Activated CD8-positive, alpha-beta memory T cell treated with anti-CD3 and anti-CD28 coated beads, Interleukin-2, amount 50 U/mL, for 1 hour (primary cell): ENCODE results near the gene AUNIP.
"Not testable (repeated sequence)": the region's sequence is repeated elsewhere in the genome, so short reads cannot be mapped to it uniquely, and the experiment has no call there.

ENCODE experiments used
- DNase-seq: peaks from one replicate; pipeline ENCODE4 v3.0.0-alpha.2; 2020; ENCODE audit errors: extremely low read depth

The AUNIP gene

GRCh38 chr1:25866288-25866687 lies 7.0 kb upstream of the AUNIP start:
- no peak for DNase-seq

DNA sequence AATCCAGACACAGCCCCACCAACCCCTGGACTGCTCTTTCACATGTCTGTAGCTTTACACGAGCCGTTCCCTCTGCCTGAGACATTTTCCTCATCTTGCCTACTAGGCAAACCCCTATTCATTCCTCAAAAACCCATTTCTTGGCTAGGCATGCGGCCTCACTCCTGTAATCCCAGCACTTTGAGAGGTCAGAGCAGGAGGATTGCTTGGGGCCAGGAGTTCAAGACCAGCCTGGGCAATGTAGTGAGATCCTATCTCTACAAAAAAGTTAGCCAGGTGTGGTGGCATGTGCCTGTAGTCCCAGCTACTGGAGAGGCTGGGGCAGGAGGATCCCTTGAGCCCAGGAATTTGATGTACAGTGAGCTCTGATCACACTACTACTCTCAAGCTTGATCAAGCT lies 5.2 kb upstream of the AUNIP start:
- DNase-seq = no peak

DNA sequence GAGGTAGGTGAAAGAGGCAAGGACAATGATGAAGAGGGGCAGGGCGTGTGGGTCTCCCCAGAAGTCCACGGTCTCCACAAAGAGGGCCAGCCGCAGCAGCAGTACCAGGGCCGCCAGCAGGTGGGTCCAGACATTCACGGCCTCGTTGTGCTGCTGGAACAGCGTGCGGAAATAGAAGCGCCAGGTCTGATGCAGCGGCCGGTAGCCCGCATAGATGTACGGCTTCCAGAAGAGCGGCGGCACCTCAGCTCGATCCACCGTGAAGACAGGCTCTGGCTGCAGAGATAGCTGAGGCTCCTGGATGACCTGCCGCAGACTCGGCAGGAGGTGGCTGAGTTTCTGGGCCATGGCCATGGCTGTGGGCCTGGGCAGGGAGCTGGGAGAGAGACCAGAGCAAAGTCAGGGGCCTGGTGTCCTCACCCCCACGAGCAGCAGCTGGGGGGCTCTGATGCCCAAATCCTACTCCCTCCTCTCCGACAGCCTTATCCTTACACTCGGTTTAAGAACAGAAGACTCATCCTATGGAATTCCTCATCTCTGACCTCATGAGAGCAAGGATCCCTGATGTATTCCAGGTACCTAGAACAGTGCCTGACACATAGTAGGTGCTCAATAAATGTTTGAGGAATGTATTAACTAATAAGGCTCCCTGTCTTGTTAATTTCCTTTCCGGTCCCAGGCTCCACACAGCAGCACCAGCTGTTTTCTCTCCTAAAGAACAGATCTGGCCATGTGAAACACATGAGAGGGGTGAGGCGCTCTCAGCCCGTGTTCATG lies 4.4 kb upstream of the AUNIP start:
- DNase-seq = no peak

DNA sequence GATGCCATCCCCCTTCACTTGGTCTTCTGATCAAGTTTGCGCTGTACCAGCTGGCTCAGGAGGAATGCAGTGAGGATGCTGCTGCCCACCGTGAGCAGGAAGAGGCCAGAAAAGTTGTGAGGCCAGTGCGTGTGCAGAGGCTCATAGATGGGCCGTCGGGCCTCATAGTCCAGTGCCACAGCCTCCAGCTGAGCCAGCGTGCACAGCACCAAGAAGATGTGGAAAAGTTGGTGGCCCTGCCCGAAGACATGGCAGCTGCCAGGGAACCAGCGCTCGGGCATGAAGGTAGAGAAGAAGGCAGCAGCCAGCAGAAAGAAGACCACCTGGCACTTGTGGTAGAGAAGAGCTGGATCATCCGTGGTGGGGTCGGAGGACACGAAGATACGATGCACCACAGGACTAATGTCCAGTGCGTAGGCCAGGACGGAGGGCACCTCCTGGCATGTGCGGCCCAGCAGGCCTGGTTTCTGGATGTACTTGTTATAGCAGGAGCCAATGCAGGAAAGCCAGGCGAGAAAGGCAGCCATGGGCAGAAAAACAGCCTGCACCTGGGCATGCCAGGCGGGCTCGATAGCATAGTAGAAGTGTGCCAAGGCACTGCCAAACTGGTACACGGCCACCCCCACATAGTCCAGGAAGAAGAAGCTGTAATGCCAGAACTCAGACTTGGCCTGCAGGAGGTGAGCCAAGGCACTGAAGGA lies 3.7 kb upstream of the AUNIP start:
- no peak for DNase-seq

DNA sequence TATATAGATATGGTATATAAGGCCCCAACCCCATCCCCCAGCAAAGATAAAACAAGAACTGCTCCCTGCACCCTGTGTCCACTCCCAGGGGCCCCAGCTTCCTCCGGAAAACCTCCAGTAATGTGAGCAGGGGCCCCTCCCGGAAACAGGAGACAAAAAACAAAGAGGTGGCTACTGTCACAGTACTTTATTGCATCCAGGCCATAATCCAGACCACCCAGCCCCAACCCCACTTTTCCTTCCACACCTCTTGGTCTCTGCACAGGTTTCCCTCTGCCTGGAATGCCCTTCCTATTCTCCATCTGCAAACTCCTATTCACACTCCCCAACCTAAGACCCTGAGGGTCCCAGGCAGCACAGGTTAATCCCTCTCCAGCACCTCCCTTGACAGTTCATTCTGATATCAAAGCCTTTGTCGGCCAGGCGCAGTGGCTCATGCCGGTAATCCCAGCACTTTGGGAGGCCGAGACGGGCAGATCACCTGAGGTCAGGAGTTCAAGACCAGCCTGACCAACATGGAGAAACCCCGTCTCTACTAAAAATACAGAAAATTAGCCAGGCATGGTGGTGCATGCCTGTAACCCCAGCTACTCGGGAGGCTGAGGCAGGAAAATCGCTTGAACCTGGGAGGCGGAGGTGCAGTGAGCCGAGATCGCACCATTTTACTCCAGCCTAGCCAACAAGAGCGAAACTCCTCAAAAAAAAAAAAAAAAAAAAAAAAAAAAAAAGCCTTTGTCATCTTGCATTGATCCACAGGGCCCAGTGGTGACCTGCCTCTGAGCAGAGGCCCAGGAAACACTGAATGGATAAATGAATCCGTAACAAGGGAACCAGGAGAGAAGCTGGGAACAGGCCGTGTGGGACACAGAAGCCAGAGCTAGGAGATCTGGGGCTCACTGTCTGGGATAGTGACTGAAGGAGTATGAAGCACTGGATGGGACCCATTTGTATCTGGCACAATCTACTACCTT lies 2.3 kb upstream of the AUNIP start:
- no peak for DNase-seq

DNA sequence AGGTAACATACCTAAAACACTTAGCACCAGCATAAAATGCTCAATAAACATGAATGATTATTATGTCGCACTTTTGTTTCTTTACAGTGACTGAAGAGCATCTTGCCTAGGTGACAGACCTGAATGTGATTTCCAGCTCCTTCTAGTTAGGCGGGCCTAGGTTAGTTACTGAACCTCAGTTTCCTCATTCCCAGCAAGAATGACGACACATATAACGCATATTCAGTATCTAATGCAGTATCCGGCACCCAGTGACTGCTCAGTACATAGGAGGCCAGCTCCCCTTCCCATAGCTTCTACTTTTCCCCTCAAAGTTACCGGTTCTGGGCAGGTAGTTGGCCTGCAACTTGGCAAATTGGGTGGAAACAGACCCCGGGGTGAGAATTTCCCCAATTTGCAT lies 763 bp downstream of the AUNIP start:
- DNase-seq = no peak

DNA sequence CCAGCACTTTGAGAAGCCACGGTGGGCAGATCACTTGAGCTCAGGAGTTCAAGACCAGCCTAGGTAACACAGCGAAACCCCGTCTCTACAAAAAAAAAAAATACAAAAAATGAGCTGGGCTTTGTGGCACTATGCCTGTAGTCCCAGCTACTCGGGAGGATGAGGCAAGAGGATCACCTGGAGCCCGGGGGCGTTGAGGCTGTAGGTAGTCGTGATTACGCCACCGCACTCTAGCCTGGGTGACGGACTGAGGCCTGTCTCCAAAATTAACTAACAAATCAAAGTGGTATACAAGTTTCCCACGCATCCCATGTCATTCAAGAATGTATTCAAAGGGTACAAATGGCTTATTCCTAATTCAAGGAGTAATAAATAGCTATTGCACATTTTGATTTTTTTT lies 2.4 kb downstream of the AUNIP start:
- DNase-seq = no peak

DNA sequence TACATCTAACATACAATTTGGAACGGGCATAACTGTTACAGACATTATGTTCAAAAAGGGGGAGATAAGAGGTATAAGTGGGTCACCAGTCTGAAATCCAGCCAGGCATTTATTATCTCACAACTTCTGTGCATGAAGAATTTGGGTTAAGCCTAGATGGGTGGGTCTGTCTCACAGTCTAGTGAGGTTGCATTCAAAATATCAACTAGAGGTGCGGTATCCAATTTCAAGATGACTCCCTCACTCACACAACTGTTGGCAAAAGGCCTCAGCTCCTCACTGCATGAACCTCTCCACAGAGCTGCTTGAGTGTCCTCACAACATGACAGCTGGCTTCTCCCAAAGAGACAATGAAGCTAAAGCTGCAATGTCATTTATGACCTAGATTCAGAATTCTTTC lies 4.7 kb downstream of the AUNIP start:
- DNase-seq = no peak

- no peak for DNase-seq
These were observed 10.7 kb downstream of the AUNIP start for GRCh38 chr1:25848531-25848930.

DNA sequence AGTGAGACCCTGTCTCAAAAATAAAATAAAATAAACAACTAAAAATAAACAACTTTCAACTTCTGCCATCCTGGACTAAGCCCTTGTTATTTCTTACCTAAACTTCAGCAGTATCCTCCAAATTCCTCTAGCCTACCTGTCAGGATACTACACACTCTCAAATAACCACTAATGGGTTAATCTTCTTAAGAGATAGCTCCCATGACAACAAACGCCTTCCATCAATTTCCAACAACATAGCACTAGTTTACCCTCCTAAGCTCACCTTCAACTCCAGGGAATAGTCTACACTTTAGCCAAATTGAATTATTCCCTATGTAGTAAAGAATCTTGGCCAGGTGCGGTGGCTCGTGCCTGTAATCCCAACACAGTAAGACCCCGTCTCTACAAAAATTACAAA lies 11.3 kb downstream of the AUNIP start:
- DNase-seq = no peak

GRCh38 chr1:25845664-25846063 lies 13.6 kb downstream of the AUNIP start:
- DNase-seq = no peak

DNA sequence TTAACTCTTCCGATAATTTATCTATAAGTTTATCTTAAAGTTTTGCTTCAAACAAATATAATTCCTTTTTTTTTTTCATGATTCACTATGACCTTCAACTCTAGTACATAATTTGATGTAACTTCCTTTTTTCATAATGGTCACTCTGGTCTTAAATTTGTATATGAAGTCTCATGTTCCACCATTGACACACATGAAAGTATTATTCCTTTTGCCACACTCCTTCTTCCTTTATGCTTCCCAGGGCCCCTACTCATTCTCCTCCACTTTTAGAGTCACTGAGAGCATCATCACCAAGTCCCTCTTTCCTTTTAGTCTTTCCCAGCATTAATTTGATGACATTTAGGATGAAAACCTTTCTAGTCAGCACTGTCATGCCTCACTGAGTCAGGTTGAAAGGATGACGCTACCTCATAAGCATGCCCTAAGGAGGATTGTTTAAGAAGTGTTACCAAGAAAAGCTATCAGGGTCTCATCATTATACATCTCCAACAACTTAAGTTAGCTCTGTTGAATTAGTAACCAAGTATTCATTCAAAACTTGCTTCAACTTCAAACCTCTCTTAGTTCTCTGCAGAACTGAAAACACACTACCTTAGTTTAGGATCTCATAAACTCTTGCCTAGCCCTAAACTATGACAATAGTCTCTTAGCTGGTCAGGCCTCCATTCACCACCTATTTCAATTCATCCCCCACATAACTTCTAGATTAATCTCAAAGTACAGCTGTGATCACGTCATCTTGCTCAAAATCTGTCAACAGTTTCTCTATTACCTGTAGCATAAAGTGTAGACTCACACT lies 14.5 kb downstream of the AUNIP start:
- DNase-seq = no peak

GRCh38 chr1:25843483-25843882 lies 15.8 kb downstream of the AUNIP start:
- no peak for DNase-seq

- not testable (repeated sequence) for DNase-seq
These were observed 19.4 kb downstream of the AUNIP start for GRCh38 chr1:25839808-25840207.

GRCh38 chr1:25837262-25837875 lies 21.9 kb downstream of the AUNIP start:
- no peak for DNase-seq

DNA sequence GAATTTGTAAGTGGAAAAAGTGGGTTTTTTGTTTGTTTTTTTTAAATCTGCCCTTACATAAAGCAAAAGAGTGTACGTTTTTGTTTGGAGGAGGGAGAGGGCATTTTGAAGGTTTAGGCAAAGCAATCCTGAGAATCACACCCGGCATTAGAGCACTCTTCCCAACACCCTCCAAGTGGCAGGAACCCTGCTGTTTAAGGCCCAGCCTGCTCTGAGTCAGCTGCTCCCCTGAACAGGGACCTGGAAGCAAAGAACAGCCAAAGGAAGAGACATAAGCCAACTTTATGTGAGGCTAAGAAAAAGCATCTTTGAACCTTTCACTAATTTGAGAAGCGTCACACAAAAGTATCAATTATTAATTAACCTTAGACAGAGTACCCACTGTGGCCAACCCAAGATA lies 22.6 kb downstream of the AUNIP start:
- no peak for DNase-seq

DNA sequence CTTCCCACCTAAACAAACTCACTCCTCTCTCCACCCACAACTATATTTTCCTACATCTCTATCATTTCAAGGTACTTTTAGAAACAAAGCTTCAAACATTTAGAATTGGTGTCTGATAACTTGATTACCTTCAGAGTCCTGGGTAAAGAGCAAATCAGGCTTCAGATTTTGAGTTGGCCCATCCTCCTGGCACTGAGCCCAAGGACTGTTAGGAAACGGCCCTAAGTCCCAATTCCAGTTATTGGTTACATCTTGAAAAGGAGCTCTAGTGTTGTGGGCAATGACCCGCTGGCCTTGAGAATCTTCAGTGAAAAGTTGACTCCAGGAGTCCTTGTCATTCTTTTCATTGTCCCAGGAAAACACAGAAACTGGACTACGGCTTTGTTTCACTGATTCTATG lies 24.4 kb downstream of the AUNIP start:
- DNase-seq = no peak

- DNase-seq = no peak
These were observed 26.1 kb downstream of the AUNIP start for GRCh38 chr1:25833158-25833557.

GRCh38 chr1:25832336-25833037 lies 26.8 kb downstream of the AUNIP start:
- no peak for DNase-seq

GRCh38 chr1:25831569-25832196 lies 27.6 kb downstream of the AUNIP start:
- no peak for DNase-seq
